ENCODE results near the gene SEZ6L.

DNA sequence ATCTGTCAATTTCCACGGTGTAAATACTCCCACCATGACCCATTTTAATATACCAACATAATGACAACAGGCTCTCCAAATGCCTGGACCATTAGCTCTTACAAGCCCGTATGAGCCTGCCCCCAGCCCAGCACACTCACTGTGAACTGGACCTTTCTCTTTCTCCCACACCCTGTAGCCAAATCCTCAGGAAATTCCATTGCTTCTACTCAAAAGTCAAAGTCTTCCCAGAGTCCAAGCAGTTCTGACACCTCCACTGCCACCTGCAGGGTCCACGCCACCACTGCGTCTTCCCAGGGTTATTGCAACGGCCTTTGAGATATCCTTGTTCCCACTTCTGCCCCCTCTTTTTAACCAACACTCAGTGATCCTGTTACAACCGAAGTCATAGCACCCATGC lies 149.7 kb downstream of the SEZ6L start:
- TF ChIP-seq POLR2AphosphoS5 (IDR thresholded peaks at IDR 0.05; ENCODE audit: low read depth, low read length) (no peak), CTCF (IDR thresholded peaks at IDR 0.05 in 2 of 3, conservative IDR thresholded peaks at IDR 0.05 in 1 of 3; ENCODE audit: borderline replicate concordance in 1 of 3, insufficient read depth in 1 of 3, low read depth in 2 of 3, low read length in 2 of 3) (peak in 2 of 3 experiments; percentile 61 to 72; a peak in 4 of 6 replicates), POLR2A (IDR thresholded peaks at IDR 0.05; ENCODE audit: borderline replicate concordance, extremely low read depth, insufficient read depth, insufficient read length) (no peak), REST (IDR thresholded peaks at IDR 0.05; ENCODE audit: low read depth) (no peak)

All from HCT116 (cell line).